Stimulated activated CD4-positive, alpha-beta T cell treated with anti-CD3 and anti-CD28 coated beads, TNF-alpha, amount 100 ng/mL, for 1 hour (primary cell): ENCODE data around the gene XKR3.
"Not testable (repeated sequence)": the region's sequence is repeated elsewhere in the genome, so short reads cannot be mapped to it uniquely, and the experiment has no call there.

Experiments
- DNase-seq, 3 donors: peaks; one replicate each; pipeline ENCODE4 v3.0.0-alpha.2; 2020; ENCODE audit warnings: low read depth in 3 of 3, low spot score in 1 of 3

XKR3 gene

GRCh38 chr22:16806401-16806800 lies 18.8 kb downstream of the XKR3 start:
- no peak for DNase-seq

- no peak for DNase-seq
Measured at GRCh38 chr22:16804882-16805281, 20.3 kb downstream of the XKR3 start.

- DNase-seq, result no peak
Measured at GRCh38 chr22:16803255-16803917, 21.8 kb downstream of the XKR3 start.

GRCh38 chr22:16801571-16801970 lies 23.6 kb downstream of the XKR3 start:
- DNase-seq, result no peak

GRCh38 chr22:16801088-16801487 lies 24.1 kb downstream of the XKR3 start:
- no peak for DNase-seq

GRCh38 chr22:16800358-16800757 lies 24.9 kb downstream of the XKR3 start:
- DNase-seq, result no peak

- not testable (repeated sequence) for DNase-seq
Measured at GRCh38 chr22:16795504-16795903, 29.7 kb downstream of the XKR3 start.

GRCh38 chr22:16793831-16794230 lies 31.4 kb downstream of the XKR3 start:
- no peak for DNase-seq

- DNase-seq, result no peak
Measured at GRCh38 chr22:16789860-16790493, 35.2 kb downstream of the XKR3 start.

- DNase-seq, result no peak
Measured at GRCh38 chr22:16783930-16784354, 41.3 kb downstream of the XKR3 start.

- DNase-seq, result no peak
Measured at GRCh38 chr22:16783453-16783852, 41.8 kb downstream of the XKR3 start.

GRCh38 chr22:16781764-16782329 lies 43.4 kb downstream of the XKR3 start:
- DNase-seq, result no peak

GRCh38 chr22:16781074-16781763 lies 44.0 kb downstream of the XKR3 start:
- DNase-seq, result no peak

- DNase-seq, result no peak
Measured at GRCh38 chr22:16777284-16777924, 47.8 kb downstream of the XKR3 start.

- DNase-seq, result no peak
Measured at GRCh38 chr22:16776080-16776479, 49.1 kb downstream of the XKR3 start.

GRCh38 chr22:16774911-16775500 lies 50.2 kb downstream of the XKR3 start:
- no peak for DNase-seq

GRCh38 chr22:16771569-16771968 lies 53.6 kb downstream of the XKR3 start:
- not testable (repeated sequence) for DNase-seq

- not testable (repeated sequence) for DNase-seq
Measured at GRCh38 chr22:16767927-16768326, 57.3 kb downstream of the XKR3 start.

GRCh38 chr22:16762224-16762623 lies 63.0 kb downstream of the XKR3 start:
- not testable (repeated sequence) for DNase-seq

- not testable (repeated sequence) for DNase-seq
Measured at GRCh38 chr22:16760416-16760815, 64.8 kb downstream of the XKR3 start.

GRCh38 chr22:16749282-16749681 lies 75.9 kb downstream of the XKR3 start:
- not testable (repeated sequence) for DNase-seq
